HG03457 (cell line): Measurements from ENCODE around the gene TNS3.
"Not testable (repeated sequence)": the region's sequence is repeated elsewhere in the genome, so short reads cannot be mapped to it uniquely, and the experiment has no call there.

Source experiments
- ATAC-seq: cut with Tn5 transposase; IDR thresholded peaks from one replicate; pipeline ENCODE4 v1.9.1; 2021; ENCODE audit warnings: moderate number of reproducible peaks; ENCODE audit not compliant: unreplicated experiment

The TNS3 gene

GRCh38 chr7:47543056-47543455 lies 38.9 kb downstream of the TNS3 start:
- ATAC-seq: no peak

DNA sequence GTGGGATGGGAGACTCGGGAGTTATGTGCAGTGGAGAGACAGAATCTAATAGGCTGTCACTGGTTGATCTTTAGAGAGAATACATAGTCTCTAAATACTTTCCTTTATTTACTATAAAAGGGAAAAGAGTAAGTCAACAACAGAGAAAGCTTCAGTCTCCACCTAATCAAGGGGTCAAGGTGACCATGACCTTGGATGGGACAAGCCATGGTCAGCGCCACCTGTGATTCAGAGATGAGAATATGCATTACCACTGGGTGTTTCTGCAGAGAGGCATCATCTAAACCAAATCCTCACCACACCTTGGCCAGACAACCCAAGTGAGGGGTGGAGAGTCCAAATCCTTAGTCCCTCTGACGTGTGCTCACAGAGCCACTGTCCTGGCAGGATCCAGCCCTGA lies 39.9 kb downstream of the TNS3 start:
- no peak for ATAC-seq

DNA sequence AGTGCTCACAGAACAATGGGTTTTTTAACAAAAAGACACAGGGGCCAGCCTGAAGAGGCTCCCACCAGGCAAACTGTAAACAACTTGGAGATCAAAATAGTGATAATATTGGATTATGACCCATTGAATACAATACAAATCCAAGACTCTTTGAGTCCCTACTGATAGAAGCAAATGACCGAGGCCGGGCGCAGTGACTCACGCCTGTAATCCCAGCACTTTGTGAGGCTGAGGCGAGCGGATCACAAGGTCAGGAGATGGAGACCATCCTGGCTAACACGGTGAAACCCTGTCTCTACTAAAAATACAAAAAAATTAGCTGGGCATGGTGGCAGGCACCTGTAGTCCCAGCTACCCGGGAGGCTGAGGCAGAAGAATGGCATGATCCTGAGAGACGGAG lies 40.4 kb downstream of the TNS3 start:
- ATAC-seq: not testable (repeated sequence)

DNA sequence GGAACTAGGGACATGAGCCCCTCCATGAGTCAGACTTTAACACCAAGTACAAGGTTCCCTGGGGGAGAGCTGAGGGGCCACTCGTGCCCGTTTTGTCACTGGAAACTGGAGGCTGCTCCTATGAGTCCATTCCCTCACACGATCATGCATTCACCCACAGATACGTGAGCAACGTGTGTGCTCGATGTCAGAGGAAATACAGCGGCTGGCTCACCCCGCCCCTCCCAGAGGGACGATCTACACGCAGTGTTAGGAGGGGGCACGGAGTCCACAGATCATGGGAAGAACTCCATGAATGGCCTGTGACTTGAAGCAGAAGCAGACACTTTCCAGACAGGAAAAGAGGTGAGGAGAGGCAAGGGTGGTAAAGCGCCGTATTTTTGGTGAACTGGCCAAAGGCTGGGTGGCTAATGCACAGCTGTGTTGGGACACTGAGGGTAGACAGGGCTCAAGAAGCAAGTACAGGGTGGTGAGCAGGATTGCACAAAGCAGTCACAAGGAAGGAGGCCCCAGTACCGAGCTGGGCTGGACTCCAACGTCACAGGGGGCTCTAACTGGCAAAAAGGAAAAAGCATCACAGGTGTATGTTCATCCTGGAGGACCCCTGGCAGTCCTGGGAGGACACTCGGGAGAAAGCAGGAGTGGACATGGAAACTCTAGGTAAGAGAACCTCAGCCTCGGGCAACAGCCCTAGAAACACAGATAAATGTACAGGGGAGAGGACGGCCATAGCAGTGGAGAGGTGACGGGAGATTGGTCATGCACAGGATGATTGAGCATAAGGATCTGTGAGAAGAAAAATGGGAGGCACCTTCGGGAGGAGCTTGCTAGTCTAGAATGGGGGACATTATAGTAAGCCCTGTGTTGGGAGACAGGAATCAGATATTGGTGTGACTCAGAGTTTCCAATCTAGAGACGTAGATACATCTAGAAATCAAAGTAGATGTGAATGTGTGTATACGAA lies 41.2 kb downstream of the TNS3 start:
- no peak for ATAC-seq

GRCh38 chr7:47540053-47540386 lies 41.9 kb downstream of the TNS3 start:
- ATAC-seq: no peak

DNA sequence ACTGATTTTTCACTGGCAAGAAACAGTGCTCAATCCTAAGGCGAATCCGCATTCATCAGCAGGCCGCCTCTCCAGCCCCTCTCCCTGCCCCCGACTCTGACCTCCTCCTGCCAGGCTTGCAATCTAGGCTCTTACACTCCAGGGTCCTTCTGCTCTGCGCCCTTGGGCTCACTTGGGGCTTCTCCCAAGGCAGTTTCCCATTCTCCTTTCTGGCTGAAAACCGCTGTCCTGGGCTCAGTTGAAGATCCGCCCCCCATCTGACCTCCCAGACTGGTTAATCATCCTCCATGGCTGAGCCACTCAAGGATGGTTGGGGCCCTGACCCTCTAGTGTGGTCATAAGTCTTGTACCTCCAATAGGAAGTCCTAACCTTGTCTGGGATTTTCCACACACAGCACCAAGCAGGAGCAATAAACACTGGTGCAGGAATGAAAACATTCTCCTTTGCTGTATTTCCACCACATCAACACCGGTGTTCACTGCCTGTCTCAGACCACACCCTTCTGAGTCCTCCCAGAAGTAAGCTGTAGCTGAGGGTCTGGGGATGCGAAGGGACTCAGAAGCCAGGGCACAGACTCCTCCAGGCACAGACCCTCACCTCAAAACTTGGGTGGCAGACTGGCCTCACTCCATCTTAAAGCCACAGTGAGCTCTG lies 42.4 kb downstream of the TNS3 start:
- ATAC-seq: no peak

DNA sequence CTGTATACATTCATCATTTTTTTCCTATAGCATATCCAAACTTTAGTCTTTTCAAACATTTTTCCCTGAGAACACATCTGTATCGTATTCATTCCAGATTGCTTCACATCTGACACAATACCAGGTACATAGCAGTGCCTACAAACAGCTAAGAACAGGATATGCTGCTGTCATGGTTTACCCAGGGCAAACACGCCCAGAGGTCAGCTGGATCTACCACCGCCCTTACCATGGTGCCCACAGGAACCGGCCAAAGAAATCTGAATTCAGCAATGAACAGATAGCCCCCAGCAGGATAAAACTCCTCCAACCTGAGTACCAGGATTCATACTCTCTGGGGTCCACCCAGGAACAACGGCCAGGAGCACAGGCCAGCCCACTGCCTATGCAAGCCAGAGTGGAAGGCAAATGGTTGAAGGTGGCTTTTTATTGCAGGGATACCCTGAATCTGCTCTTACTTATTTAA lies 43.0 kb downstream of the TNS3 start:
- ATAC-seq: no peak

DNA sequence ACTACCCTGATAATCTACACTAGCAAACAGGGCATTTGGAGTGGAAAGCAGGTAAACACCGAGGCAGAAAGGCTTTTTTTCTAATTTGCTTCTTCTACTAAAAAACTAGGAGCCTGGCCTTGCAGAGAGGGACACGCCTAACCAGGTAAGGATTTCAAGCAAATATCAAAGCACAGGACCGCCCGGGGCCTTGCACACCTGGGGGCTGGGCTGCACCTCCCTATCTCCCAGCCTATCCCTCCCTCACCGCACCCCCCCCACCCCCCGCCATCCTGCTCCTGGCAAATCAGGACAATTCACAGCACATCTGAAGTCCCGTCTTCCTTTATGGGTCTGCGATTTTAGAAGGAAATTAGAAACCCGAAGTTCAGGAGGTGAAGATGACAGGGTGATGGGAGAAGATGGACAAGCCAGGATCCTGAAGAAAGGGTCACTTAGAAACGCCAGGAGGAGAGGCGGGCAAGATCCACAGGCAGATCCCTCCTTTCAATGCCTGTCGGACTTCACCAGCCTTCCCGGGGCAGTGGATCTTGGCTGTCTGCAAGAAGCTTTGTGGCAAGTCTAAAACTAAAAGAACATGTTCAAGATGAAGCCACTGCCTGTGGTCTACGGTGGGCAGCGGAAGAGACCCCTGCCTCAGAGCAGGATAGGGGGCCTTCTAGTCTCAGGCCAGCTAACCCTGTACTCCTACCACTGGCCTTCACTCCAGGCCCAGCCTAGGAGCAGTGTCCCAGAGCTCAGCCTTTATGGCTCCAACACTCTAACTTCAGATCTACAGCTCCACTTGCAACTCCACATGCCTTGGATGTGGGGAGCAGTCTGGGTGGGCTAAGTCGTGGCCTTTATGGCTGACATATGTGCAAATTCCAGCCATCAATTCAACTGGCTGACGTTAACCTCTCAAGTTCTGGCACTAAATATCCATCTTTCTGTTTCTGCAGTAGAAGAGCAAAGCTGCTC lies 43.9 kb downstream of the TNS3 start:
- no peak for ATAC-seq

GRCh38 chr7:47536661-47537611 lies 45.0 kb downstream of the TNS3 start:
- no peak for ATAC-seq

GRCh38 chr7:47535704-47536628 lies 45.9 kb downstream of the TNS3 start:
- no peak for ATAC-seq

GRCh38 chr7:47535035-47535703 lies 46.7 kb downstream of the TNS3 start:
- ATAC-seq: no peak

GRCh38 chr7:47534322-47535034 lies 47.4 kb downstream of the TNS3 start:
- ATAC-seq: no peak

GRCh38 chr7:47531584-47532492 lies 50.1 kb downstream of the TNS3 start:
- no peak for ATAC-seq

DNA sequence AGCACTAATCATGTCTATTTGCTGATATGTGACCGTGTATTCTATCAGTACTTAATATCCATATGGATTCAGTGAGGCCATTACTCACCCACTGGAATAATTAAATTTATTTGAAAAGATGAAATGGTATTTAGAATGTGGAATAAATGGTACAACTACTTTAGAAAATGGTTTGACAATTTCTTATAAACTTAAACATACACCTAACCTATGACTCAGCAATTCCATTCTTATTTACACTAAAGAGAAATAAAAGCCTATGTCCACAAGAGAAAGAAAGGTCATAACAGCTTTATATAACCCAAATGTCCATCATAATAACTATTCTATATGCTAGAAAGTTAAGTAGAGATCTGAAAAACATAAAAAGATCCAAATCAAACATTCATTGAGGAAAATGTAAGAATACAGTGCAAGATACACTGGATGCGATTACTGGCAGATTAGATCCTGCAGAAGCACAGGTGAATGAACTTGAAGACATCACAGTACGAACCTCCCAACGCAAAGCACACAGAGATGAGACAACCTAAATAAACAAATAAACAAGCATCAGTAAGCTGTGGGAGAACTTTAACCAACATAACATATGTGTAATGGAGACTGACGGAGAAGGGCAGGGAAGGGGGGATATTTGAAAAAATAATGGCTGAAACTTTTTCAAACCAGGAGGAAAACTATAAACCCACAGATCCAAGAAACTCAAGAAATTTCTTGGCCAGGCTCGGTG lies 51.9 kb downstream of the TNS3 start:
- ATAC-seq: no peak

DNA sequence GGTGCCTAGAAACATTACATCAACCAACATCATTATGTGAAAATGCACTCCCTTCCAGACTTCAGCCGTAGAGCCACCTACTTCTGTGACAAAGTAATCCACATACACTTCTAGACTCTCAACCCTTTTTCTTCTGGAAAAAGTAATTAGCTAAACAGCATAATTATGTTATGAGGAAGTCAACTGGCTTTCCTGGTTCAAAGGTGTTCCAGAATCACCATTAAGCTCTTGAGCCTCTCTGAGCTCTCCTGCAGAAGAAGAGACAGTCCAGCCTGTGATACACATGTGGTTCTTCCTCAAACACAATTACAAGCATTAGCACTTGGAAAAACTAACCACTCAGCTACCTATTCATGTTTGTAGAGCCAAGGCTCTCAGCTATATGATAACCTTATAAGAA lies 52.5 kb downstream of the TNS3 start:
- no peak for ATAC-seq

- no peak for ATAC-seq
Measured at GRCh38 chr7:47528471-47528870, 53.4 kb downstream of the TNS3 start.
